DOHH2 (cell line): ENCODE data around the gene ABCC11.

ENCODE experiments used
- H3F3A ChIP-seq: fragments of 200-600 bp; sonication (generic), shearing (Covaris generic); 2 replicates; pipeline ENCODE4 v1.6.0; 2016; ENCODE audit warnings: antibody characterized with exemption, mild to moderate bottlenecking; ENCODE audit not compliant: control insufficient read depth, insufficient read depth
- H3K27ac ChIP-seq: fragments of 200-600 bp; sonication (generic); 2 replicates; pipeline ENCODE4 v1.5.1; 2014; ENCODE audit warnings: low read depth, mild to moderate bottlenecking, low read length, moderate library complexity
- H3K27me3 ChIP-seq: fragments of 200-600 bp; sonication (generic); 2 replicates; pipeline ENCODE4 v1.6.1; 2014; ENCODE audit warnings: mild to moderate bottlenecking, low read length, mixed read lengths; ENCODE audit not compliant: control insufficient read depth
- H3K36me3 ChIP-seq: fragments of 200-600 bp; sonication (generic); 2 replicates; pipeline ENCODE4 v1.6.1; 2014; ENCODE audit warnings: mild to moderate bottlenecking, low read length, moderate library complexity, mixed read lengths; ENCODE audit not compliant: control insufficient read depth
- H3K4me1 ChIP-seq: fragments of 200-600 bp; sonication (generic); 2 replicates; pipeline ENCODE4 v1.6.1; 2014; ENCODE audit warnings: mild to moderate bottlenecking, low read length, mixed read lengths; ENCODE audit not compliant: control insufficient read depth
- H3K4me2 ChIP-seq: fragments of 200-600 bp; sonication (generic); 2 replicates; pipeline ENCODE4 v1.6.0; 2014; ENCODE audit warnings: mild to moderate bottlenecking, low read length, moderate library complexity
- H3K4me3 ChIP-seq: fragments of 200-600 bp; sonication (generic); 2 replicates; pipeline ENCODE4 v1.5.1; 2014; ENCODE audit warnings: mild to moderate bottlenecking, low read length, mixed read lengths
- H3K79me2 ChIP-seq: fragments of 200-600 bp; sonication (generic); 2 replicates; pipeline ENCODE4 v1.6.1; 2014; ENCODE audit warnings: mild to moderate bottlenecking, low read length, mixed read lengths; ENCODE audit not compliant: control insufficient read depth
- H3K9me2 ChIP-seq: fragments of 200-600 bp; sonication (generic); replicated peaks from 2 replicates; pipeline ENCODE4 v1.6.1; 2014; ENCODE audit warnings: mild to moderate bottlenecking, low read length, mixed read lengths; ENCODE audit not compliant: control insufficient read depth
- H3K9me3 ChIP-seq: fragments of 200-600 bp; sonication (generic); 2 replicates; pipeline ENCODE4 v1.6.1; 2014; ENCODE audit warnings: antibody characterized with exemption, low read length, mixed read lengths; ENCODE audit not compliant: control insufficient read depth, insufficient read depth
- H4K20me1 ChIP-seq: fragments of 200-600 bp; sonication (generic); 2 replicates; pipeline ENCODE4 v1.6.0; 2014; ENCODE audit warnings: low read depth, mild to moderate bottlenecking, antibody characterized with exemption, low read length, moderate library complexity; ENCODE audit not compliant: control insufficient read depth, insufficient read depth
- CTCF ChIP-seq: fragments of 200-600 bp; sonication (generic); IDR thresholded peaks from one replicate; pipeline ENCODE4 v1.5.1; 2014; ENCODE audit warnings: antibody characterized with exemption, mild to moderate bottlenecking, low read depth, low read length; ENCODE audit not compliant: poor library complexity, severe bottlenecking
- EZH2phosphoT487 ChIP-seq: fragments of 200-600 bp; sonication (generic); IDR thresholded peaks from 2 replicates; pipeline ENCODE4 v1.6.1; 2017; ENCODE audit warnings: borderline replicate concordance, mild to moderate bottlenecking, antibody characterized with exemption, low read length, moderate library complexity, mixed read lengths

ABCC11 gene

DNA sequence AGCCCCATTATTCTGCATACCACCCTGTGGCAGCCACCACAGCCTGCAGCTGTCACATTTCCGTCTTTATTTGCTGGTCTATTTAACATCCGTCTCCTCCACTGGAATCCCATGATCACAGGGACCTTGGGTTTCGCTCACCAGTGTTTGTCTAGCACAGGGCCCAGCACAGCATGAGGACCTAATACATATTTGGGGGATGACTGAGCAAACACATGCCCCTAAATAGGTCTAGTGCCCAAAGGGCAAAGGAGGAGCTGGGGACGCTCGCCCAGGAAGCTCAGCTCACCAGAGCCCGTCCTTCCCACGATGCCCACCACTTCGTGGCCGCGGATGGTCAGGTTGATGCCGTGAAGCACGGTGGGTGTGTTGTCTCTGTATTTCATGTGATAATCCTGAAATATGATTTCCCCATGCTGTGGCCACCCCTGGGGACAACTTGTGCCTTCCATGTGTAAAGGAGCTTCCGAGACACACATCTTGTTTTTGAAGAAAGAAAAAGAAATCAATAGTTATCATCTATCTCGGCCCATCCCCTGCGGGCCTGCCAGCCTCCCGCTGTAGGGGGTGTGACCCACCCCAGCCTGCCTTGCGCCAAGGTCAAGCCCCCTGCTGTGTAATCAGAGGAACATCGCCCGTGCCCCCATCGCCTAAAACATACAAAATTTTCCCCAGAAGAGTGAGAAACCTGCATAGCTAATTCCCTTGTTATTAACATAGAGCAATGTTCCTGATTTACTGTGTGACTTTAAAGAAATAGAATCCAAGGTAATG lies 70.5 kb downstream of the ABCC11 start:
- Histone ChIP-seq H3K9me3 (no peaks in the 10 kb centered on the region), H3K4me3 (no peak overlapping the region), H3K27me3 (no peaks in the 10 kb centered on the region), H3K27ac (no peak overlapping the region), H3K4me1 (no peaks in the 10 kb centered on the region), H3K79me2 (no peaks in the 10 kb centered on the region), H3K36me3 (no peaks in the 10 kb centered on the region), H3K9me2 (no peaks in the 10 kb centered on the region), H3K4me2 (no peak overlapping the region), H3F3A (no peaks in the 10 kb centered on the region), H4K20me1 (no peaks in the 10 kb centered on the region)
- TF ChIP-seq EZH2phosphoT487 (no peak), CTCF (no peak)

DNA sequence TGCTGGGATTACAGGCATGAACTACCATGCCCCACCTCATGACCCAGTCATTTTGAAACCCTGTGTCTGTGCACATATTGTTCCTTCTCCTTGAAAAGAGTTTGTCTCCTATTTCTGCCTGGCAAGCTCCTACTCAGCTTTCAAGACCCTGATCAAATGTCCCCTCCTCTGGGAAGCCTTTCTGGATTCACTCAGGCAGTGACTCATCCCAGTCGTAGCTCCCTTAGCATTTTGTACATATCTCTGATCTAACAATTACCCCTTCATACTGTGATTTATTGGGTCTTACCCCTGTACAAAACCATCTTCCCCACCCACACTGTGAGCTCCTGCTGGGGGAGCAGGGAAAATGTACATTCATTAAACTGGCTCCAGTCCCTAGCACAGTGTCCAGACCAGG lies 73.5 kb downstream of the ABCC11 start:
- Histone ChIP-seq H3K36me3 (no peaks in the 10 kb centered on the region), H4K20me1 (no peaks in the 10 kb centered on the region), H3K79me2 (no peaks in the 10 kb centered on the region), H3K4me3 (no peak overlapping the region), H3K9me3 (no peaks in the 10 kb centered on the region), H3K27me3 (no peaks in the 10 kb centered on the region), H3K4me2 (no peak overlapping the region), H3K9me2 (no peaks in the 10 kb centered on the region), H3K4me1 (no peaks in the 10 kb centered on the region), H3K27ac (no peak overlapping the region), H3F3A (no peaks in the 10 kb centered on the region)
- TF ChIP-seq EZH2phosphoT487 (no peak), CTCF (no peak)

GRCh38 chr16:48172682-48173081 lies 74.7 kb downstream of the ABCC11 start:
- no peaks in the 10 kb centered on the region for H3K79me2 ChIP-seq
- no peaks in the 10 kb centered on the region for H3K9me3 ChIP-seq
- no peak overlapping the region for H3K27ac ChIP-seq
- H3K4me2 ChIP-seq, result no peak overlapping the region
- no peaks in the 10 kb centered on the region for H4K20me1 ChIP-seq
- H3K27me3 ChIP-seq, result no peaks in the 10 kb centered on the region
- H3K36me3 ChIP-seq, result no peaks in the 10 kb centered on the region
- TF ChIP-seq CTCF (no peak), EZH2phosphoT487 (no peak)
- no peak overlapping the region for H3K4me3 ChIP-seq
- no peaks in the 10 kb centered on the region for H3F3A ChIP-seq
- H3K4me1 ChIP-seq, result no peaks in the 10 kb centered on the region
- no peaks in the 10 kb centered on the region for H3K9me2 ChIP-seq
